GM23338 (cell line): ENCODE data around the gene KIF22. TPM values are rescaled to one million over a fixed set of nuclear protein-coding genes. Genes with fewer than 3 reads are reported as not detected.

Experiments used
- ATAC-seq: fragments of 200-7000 bp; cut with Tn5 transposase; 3 replicates; pipeline ENCODE4 v1.9.1; 2020
- DNase-seq: peaks from one replicate; pipeline ENCODE4 v3.0.0-alpha.2; 2015; ENCODE audit warnings: low spot score
- H2AFZ ChIP-seq: fragments of 200-600 bp; sonication (generic); 2 replicates; pipeline ENCODE4 v1.8.0; 2016; ENCODE audit warnings: antibody characterized with exemption, mild to moderate bottlenecking, moderate library complexity
- H3F3A ChIP-seq: fragments of 200-600 bp; sonication (generic); replicated peaks from 2 replicates; pipeline ENCODE4 v1.8.0; 2017; ENCODE audit warnings: antibody characterized with exemption, mixed run types, low read depth
- H3K27ac ChIP-seq: fragments of 200-600 bp; sonication (generic); 2 replicates; pipeline ENCODE4 v1.6.1; 2016; ENCODE audit warnings: low read depth
- H3K27me3 ChIP-seq: fragments of 200-600 bp; sonication (generic); 2 replicates; pipeline ENCODE4 v1.8.0; 2016; ENCODE audit warnings: mild to moderate bottlenecking, mixed run types, moderate library complexity; ENCODE audit not compliant: insufficient read depth
- H3K36me3 ChIP-seq: fragments of 200-600 bp; sonication (generic); 2 replicates; pipeline ENCODE4 v1.8.0; 2016; ENCODE audit warnings: mild to moderate bottlenecking; ENCODE audit not compliant: insufficient read depth
- H3K4me1 ChIP-seq: fragments of 200-600 bp; sonication (generic); 2 replicates; pipeline ENCODE4 v1.8.0; 2016; ENCODE audit warnings: mild to moderate bottlenecking, moderate library complexity; ENCODE audit not compliant: insufficient read depth
- H3K4me2 ChIP-seq: fragments of 200-600 bp; sonication (generic); 2 replicates; pipeline ENCODE4 v1.7.1; 2017; ENCODE audit warnings: mixed run types
- H3K4me3 ChIP-seq: fragments of 200-600 bp; sonication (generic); 2 replicates; pipeline ENCODE4 v1.6.1; 2016; ENCODE audit warnings: mixed run types
- H3K79me2 ChIP-seq: fragments of 200-600 bp; sonication (generic); replicated peaks from 2 replicates; pipeline ENCODE4 v1.8.0; 2017; ENCODE audit warnings: mild to moderate bottlenecking; ENCODE audit not compliant: insufficient read depth
- H3K9me2 ChIP-seq: fragments of 200-600 bp; sonication (generic); 2 replicates; pipeline ENCODE4 v1.8.0; 2017; ENCODE audit not compliant: insufficient read depth
- H4K20me1 ChIP-seq: fragments of 200-600 bp; sonication (generic); replicated peaks from 2 replicates; pipeline ENCODE4 v1.8.0; 2017; ENCODE audit warnings: mild to moderate bottlenecking; ENCODE audit not compliant: insufficient read depth
- H3K27ac Mint-ChIP-seq: 2 replicates; pipeline ENCODE4 v1.8.0; 2020; ENCODE audit warnings: inconsistent platforms, mild to moderate bottlenecking, moderate library complexity, mixed read lengths
- H3K27me3 Mint-ChIP-seq: 3 replicates; pipeline ENCODE4 v1.8.0; 2022; ENCODE audit warnings: low read depth, mild to moderate bottlenecking, moderate library complexity, mixed read lengths, inconsistent platforms; ENCODE audit not compliant: insufficient read depth, poor library complexity
- H3K36me3 Mint-ChIP-seq: 3 replicates; pipeline ENCODE4 v1.8.0; 2021; ENCODE audit warnings: low read depth, mild to moderate bottlenecking, inconsistent platforms, moderate library complexity, mixed read lengths
- H3K4me1 Mint-ChIP-seq: 3 replicates; pipeline ENCODE4 v1.8.0; 2020; ENCODE audit warnings: mild to moderate bottlenecking, inconsistent platforms, mixed read lengths
- H3K4me3 Mint-ChIP-seq: 3 replicates; pipeline ENCODE4 v1.8.0; 2021; ENCODE audit warnings: moderate library complexity, mild to moderate bottlenecking, inconsistent platforms, mixed read lengths
- H3K9me3 Mint-ChIP-seq: 3 replicates; pipeline ENCODE4 v1.8.0; 2020; ENCODE audit warnings: moderate library complexity, mild to moderate bottlenecking, inconsistent platforms, mixed read lengths
- CTCF ChIP-seq, 2 experiments: fragments of 200-600 bp in 1 of 2; sonication (generic) in 1 of 2; conservative IDR thresholded peaks; 2 replicates each; pipeline versions ENCODE4 v1.5.1 to v1.6.1; 2016 to 2017; ENCODE audit warnings: antibody characterized with exemption in 2 of 2, low read depth in 2 of 2, mild to moderate bottlenecking in 2 of 2, moderate library complexity in 1 of 2
- ETS1 ChIP-seq: IDR thresholded peaks from 2 replicates; pipeline ENCODE4 v1.6.1; 2016; ENCODE audit warnings: antibody characterized with exemption
- EZH2 ChIP-seq: fragments of 200-600 bp; sonication (generic); IDR thresholded peaks from one replicate; pipeline ENCODE4 v1.8.0; 2017; ENCODE audit warnings: antibody characterized with exemption, mild to moderate bottlenecking, low read depth; ENCODE audit not compliant: unreplicated experiment
- EZH2phosphoT487 ChIP-seq: fragments of 200-600 bp; sonication (generic); IDR thresholded peaks from one replicate; pipeline ENCODE4 v1.8.1; 2018; ENCODE audit warnings: antibody characterized with exemption; ENCODE audit not compliant: unreplicated experiment
- JUNB ChIP-seq: IDR thresholded peaks from one replicate; pipeline ENCODE4 v1.6.1; 2016; ENCODE audit warnings: antibody characterized with exemption; ENCODE audit not compliant: unreplicated experiment
- NANOG ChIP-seq: IDR thresholded peaks from 2 replicates; pipeline ENCODE4 v1.6.1; 2016; ENCODE audit warnings: antibody characterized with exemption, borderline replicate concordance
- POLR2AphosphoS5 ChIP-seq: IDR thresholded peaks from 2 replicates; pipeline ENCODE4 v1.6.1; 2016; ENCODE audit warnings: antibody characterized with exemption, low read depth
- STAT1 ChIP-seq: IDR thresholded peaks from one replicate; pipeline ENCODE4 v1.6.1; 2016; ENCODE audit warnings: antibody characterized with exemption; ENCODE audit not compliant: unreplicated experiment
- ZNF114 ChIP-seq: fragments of 250-450 bp; sonication (Bioruptor Pico); IDR thresholded peaks from 2 replicates; pipeline ENCODE4 v1.5.0; 2020; ENCODE audit warnings: mild to moderate bottlenecking, moderate library complexity
- ZNF331 ChIP-seq: fragments of 250-450 bp; sonication (Bioruptor Pico); IDR thresholded peaks from 2 replicates; pipeline ENCODE4 v1.5.0; 2020; ENCODE audit warnings: low read depth, mild to moderate bottlenecking, moderate library complexity
- polyA plus RNA-seq: library from polyadenylated mRNA; unstranded; fragments of >200 nt; fragmentation: Nextera tagmentation; extraction: Ambion mirVana; gene quantifications from 2 replicates; pipeline ENCODE4 v1.2.1, GENCODE V29; 2016
- total RNA-seq: library from RNA; depleted of rRNA; stranded (reverse); fragments of >200 nt; shearing (Covaris generic); gene quantifications from 2 replicates; pipeline ENCODE4 v1.2.3, GENCODE V29; 2014

Gene KIF22
- total and polyA plus RNA-seq, 2 experiments from 2014 or later: 110 to 192 TPM

DNA sequence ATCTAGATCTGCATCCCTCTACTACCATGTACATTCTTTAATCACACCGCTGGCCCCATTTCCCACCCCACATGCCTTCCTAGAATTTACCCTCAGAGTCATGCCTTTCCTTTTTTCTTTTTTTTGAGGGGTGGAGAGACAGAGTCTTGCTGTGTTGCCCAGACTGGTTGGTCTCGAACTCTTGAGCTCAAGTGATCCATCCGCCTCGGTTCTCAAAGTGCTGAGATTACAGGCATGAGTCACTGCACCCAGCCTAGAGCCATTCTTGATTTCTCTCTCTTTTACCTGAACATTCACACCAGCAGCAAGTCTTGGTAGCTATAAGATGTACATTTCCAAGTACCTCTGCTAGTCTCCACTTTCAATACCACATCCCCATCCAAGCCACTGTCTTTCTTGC, 27.5 kb downstream of the KIF22 start:
- Histone ChIP-seq H3K9me2 (no peaks in the 10 kb centered on the region), H3K36me3 (peaks cover 13% of the 10 kb centered on the region), H4K20me1 (0 out of 2 replicates have a peak, but pooled peaks cover 5% of the 10 kb centered on the region), H3K27ac (no peak overlapping the region), H3K4me1 (peaks cover 38% of the 10 kb centered on the region), H3K4me2 (peak overlapping the region; percentile 98; the same call in 1 of the 2 replicates), H2AFZ (no peak overlapping the region), H3K27me3 (no peaks in the 10 kb centered on the region), H3K4me3 (peak overlapping the region; percentile 100; the same call in 1 of the 2 replicates), H3K79me2 (peaks cover 23% of the 10 kb centered on the region), H3F3A (peaks cover 24% of the 10 kb centered on the region; the same call in 1 of the 2 replicates)
- Mint-ChIP-seq H3K36me3 (peaks cover 35% of the 10 kb centered on the region), H3K27ac (0 out of 2 replicates have a peak overlapping the region, but pooled peaks have one; percentile 19), H3K27me3 (peaks cover 21% of the 10 kb centered on the region), H3K4me1 (peaks cover 48% of the 10 kb centered on the region), H3K4me3 (peak overlapping the region; percentile 65), H3K9me3 (peaks cover 4% of the 10 kb centered on the region; the same call in 1 of the 3 replicates)
- ATAC-seq (no peak), DNase-seq (no peak)
- TF ChIP-seq EZH2 (no peak), POLR2AphosphoS5 (no peak), EZH2phosphoT487 (no peak), ZNF331 (CRISPR knock-in tag) (no peak), JUNB (no peak), STAT1 (no peak), ZNF114 (CRISPR knock-in tag) (no peak)

GRCh38 chr16:29819506-29819905, 29.0 kb downstream of the KIF22 start:
- Histone ChIP-seq H3K4me3 (no peak overlapping the region), H2AFZ (no peak overlapping the region), H3K4me1 (peaks cover 24% of the 10 kb centered on the region), H3K27me3 (no peaks in the 10 kb centered on the region), H3F3A (peaks cover 24% of the 10 kb centered on the region; the same call in 1 of the 2 replicates), H3K36me3 (peaks cover 13% of the 10 kb centered on the region), H3K79me2 (peaks cover 17% of the 10 kb centered on the region), H3K27ac (no peak overlapping the region), H3K9me2 (no peaks in the 10 kb centered on the region), H4K20me1 (0 out of 2 replicates have a peak, but pooled peaks cover 5% of the 10 kb centered on the region), H3K4me2 (no peak overlapping the region)
- H3K9me3 Mint-ChIP-seq: peaks cover 4% of the 10 kb centered on the region; the same call in 1 of the 3 replicates
- H3K4me1 Mint-ChIP-seq: peaks cover 35% of the 10 kb centered on the region
- peak overlapping the region; percentile 21; the same call in 2 of the 3 replicates for H3K4me3 Mint-ChIP-seq
- no peak for TF ChIP-seq ETS1
- TF ChIP-seq ZNF114 (CRISPR knock-in tag): no peak
- TF ChIP-seq EZH2phosphoT487: no peak
- no peak for TF ChIP-seq EZH2
- no peak for TF ChIP-seq NANOG
- TF ChIP-seq STAT1: no peak
- peak; percentile 26 to 53 for TF ChIP-seq CTCF (conservative IDR thresholded peaks at IDR 0.05; ENCODE audit: low read depth in 2 of 2)
- no peak for TF ChIP-seq JUNB
- DNase-seq (no peak), ATAC-seq (no peak)
- no peak overlapping the region for H3K27ac Mint-ChIP-seq
- H3K27me3 Mint-ChIP-seq: peaks cover 14% of the 10 kb centered on the region
- peaks cover 35% of the 10 kb centered on the region for H3K36me3 Mint-ChIP-seq
